ENCODE results near the gene NUP210L.

NUP210L gene

GRCh38 chr1:153962088-153963029 lies 192.5 kb downstream of the NUP210L start:
- peak; percentile 40 for DNase-seq

- DNase-seq: no peak
These were observed 193.5 kb downstream of the NUP210L start for GRCh38 chr1:153961421-153961820.

GRCh38 chr1:153960206-153960605 lies 194.7 kb downstream of the NUP210L start:
- no peak for DNase-seq

- DNase-seq: peak; percentile 33
These were observed 195.4 kb downstream of the NUP210L start for GRCh38 chr1:153959454-153959853.

- no peak for DNase-seq
These were observed 196.0 kb downstream of the NUP210L start for GRCh38 chr1:153958961-153959260.

- peak; percentile 100 for DNase-seq
These were observed 196.5 kb downstream of the NUP210L start, which contains the start of gene CRTC2 for GRCh38 chr1:153958111-153958960. TSS of gene CRTC2 (minus strand) at chr1:153958612. CDS start at chr1:153958497, 115 bp downstream.

- no peak for DNase-seq
These were observed 197.1 kb downstream of the NUP210L start for GRCh38 chr1:153957744-153958110.

- no peak for DNase-seq
These were observed 197.7 kb downstream of the NUP210L start for GRCh38 chr1:153956997-153957715.

- DNase-seq: no peak
These were observed 200.0 kb downstream of the NUP210L start for GRCh38 chr1:153954826-153955225.

- DNase-seq: no peak
These were observed 201.0 kb downstream of the NUP210L start for GRCh38 chr1:153953859-153954365.

- no peak for DNase-seq
These were observed 203.1 kb downstream of the NUP210L start for GRCh38 chr1:153951801-153952200.

- no peak for DNase-seq
These were observed 203.7 kb downstream of the NUP210L start for GRCh38 chr1:153951183-153951582.

GRCh38 chr1:153946622-153947241 lies 208.1 kb downstream of the NUP210L start, which contains the start of gene DENND4B:
TSS of gene DENND4B (minus strand) at chr1:153946718. CDS start at chr1:153944374, 2,344 bp downstream.
- DNase-seq: peak; percentile 91

- peak; percentile 82 for DNase-seq
These were observed 208.9 kb downstream of the NUP210L start for GRCh38 chr1:153945795-153946621.

GRCh38 chr1:153945131-153945794 lies 209.6 kb downstream of the NUP210L start:
- peak; percentile 86 for DNase-seq

- no peak for DNase-seq
These were observed 210.1 kb downstream of the NUP210L start for GRCh38 chr1:153944827-153945117.

- peak; percentile 38 for DNase-seq
These were observed 210.7 kb downstream of the NUP210L start for GRCh38 chr1:153944005-153944826.

GRCh38 chr1:153942766-153943549 lies 211.9 kb downstream of the NUP210L start:
- DNase-seq: no peak
